ENCODE measurements around the gene EXPH5. TPM values are rescaled to one million over a fixed set of nuclear protein-coding genes. Genes with fewer than 3 reads are reported as not detected.

The EXPH5 gene
- total and polyA plus RNA-seq, 9 of the 15 experiments (the other 6 are each of a cell fraction or from before 2014, with no cell fraction given) = 1.3 to 8.5 (median 4.8) TPM

DNA sequence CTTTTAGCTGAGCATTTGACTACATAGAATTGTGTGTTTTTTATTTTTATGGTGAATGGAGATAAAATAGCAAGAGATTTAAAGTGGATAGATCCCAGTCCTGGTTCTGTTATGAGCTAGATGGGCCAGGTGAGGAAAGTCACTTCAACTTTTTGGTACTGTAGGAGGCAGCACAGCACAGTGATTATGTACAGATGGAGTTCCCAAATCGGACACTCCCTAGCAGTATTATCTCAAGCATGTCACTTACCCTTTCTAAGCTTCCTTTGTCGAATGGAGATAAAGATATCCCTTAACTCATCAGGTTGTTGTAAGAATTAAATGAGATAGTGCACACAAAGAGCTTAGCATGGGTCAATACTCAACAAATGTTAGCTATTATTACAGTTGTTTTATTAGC, 5.3 kb downstream of the EXPH5 start (continued):
- TF ChIP-seq, protein P1, sequence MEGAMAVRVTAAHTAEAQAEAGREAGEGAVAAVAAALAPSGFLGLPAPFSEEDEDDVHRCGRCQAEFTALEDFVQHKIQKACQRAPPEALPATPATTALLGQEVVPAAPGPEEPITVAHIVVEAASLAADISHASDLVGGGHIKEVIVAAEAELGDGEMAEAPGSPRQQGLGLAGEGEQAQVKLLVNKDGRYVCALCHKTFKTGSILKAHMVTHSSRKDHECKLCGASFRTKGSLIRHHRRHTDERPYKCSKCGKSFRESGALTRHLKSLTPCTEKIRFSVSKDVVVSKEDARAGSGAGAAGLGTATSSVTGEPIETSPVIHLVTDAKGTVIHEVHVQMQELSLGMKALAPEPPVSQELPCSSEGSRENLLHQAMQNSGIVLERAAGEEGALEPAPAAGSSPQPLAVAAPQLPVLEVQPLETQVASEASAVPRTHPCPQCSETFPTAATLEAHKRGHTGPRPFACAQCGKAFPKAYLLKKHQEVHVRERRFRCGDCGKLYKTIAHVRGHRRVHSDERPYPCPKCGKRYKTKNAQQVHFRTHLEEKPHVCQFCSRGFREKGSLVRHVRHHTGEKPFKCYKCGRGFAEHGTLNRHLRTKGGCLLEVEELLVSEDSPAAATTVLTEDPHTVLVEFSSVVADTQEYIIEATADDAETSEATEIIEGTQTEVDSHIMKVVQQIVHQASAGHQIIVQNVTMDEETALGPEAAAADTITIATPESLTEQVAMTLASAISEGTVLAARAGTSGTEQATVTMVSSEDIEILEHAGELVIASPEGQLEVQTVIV (CRISPR knock-in tag; IDR thresholded peaks at IDR 0.05; ENCODE audit: borderline replicate concordance) = no peak
- TF ChIP-seq CREM (IDR thresholded peaks at IDR 0.05; ENCODE audit: low read depth) (no peak), MEIS2 (IDR thresholded peaks at IDR 0.05; ENCODE audit: partially characterized antibody) (peak; percentile 22), ZNF146 (CRISPR knock-in tag; IDR thresholded peaks at IDR 0.05; ENCODE audit: unreplicated experiment) (no peak), KLF13 (tag; IDR thresholded peaks at IDR 0.05; ENCODE audit: borderline replicate concordance, low read depth) (no peak), RAD21 (CRISPR knock-in tag; conservative IDR thresholded peaks at IDR 0.05 in 1 of 2, IDR thresholded peaks at IDR 0.05 in 1 of 2) (peak; percentile 48 to 63), SUPT5H (IDR thresholded peaks at IDR 0.05) (no peak), KDM1A (IDR thresholded peaks at IDR 0.05) (peak in 1 of 2 experiments; percentile 41; a peak in 1 of 4 replicates), TCF3 (CRISPR knock-in tag; IDR thresholded peaks at IDR 0.05) (peak; percentile 15; the same call in 1 of the 2 replicates), TEAD4 (IDR thresholded peaks at IDR 0.05; ENCODE audit: low read length) (peak; percentile 13; the same call in 1 of the 2 replicates), TEAD4 (CRISPR knock-in tag; IDR thresholded peaks at IDR 0.05; ENCODE audit: borderline replicate concordance) (no peak), TAL1 (IDR thresholded peaks at IDR 0.05) (peak; percentile 19; the same call in 1 of the 2 replicates), TBP (optimal IDR thresholded peaks at IDR 0.05; ENCODE audit: low read depth, low read length) (no peak), ZNF324 (CRISPR knock-in tag; IDR thresholded peaks at IDR 0.05) (no peak), KHSRP (IDR thresholded peaks at IDR 0.05) (no peak), ZNF263 (CRISPR knock-in tag; IDR thresholded peaks at IDR 0.05; ENCODE audit: borderline replicate concordance) (peak; percentile 22; the same call in 1 of the 2 replicates)
- TF ChIP-seq, protein P2, sequence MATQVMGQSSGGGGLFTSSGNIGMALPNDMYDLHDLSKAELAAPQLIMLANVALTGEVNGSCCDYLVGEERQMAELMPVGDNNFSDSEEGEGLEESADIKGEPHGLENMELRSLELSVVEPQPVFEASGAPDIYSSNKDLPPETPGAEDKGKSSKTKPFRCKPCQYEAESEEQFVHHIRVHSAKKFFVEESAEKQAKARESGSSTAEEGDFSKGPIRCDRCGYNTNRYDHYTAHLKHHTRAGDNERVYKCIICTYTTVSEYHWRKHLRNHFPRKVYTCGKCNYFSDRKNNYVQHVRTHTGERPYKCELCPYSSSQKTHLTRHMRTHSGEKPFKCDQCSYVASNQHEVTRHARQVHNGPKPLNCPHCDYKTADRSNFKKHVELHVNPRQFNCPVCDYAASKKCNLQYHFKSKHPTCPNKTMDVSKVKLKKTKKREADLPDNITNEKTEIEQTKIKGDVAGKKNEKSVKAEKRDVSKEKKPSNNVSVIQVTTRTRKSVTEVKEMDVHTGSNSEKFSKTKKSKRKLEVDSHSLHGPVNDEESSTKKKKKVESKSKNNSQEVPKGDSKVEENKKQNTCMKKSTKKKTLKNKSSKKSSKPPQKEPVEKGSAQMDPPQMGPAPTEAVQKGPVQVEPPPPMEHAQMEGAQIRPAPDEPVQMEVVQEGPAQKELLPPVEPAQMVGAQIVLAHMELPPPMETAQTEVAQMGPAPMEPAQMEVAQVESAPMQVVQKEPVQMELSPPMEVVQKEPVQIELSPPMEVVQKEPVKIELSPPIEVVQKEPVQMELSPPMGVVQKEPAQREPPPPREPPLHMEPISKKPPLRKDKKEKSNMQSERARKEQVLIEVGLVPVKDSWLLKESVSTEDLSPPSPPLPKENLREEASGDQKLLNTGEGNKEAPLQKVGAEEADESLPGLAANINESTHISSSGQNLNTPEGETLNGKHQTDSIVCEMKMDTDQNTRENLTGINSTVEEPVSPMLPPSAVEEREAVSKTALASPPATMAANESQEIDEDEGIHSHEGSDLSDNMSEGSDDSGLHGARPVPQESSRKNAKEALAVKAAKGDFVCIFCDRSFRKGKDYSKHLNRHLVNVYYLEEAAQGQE (IDR thresholded peaks at IDR 0.05; ENCODE audit: borderline replicate concordance) = peak; percentile 38; the same call in 1 of the 2 replicates
- TF ChIP-seq, protein P2 (CRISPR knock-in tag; IDR thresholded peaks at IDR 0.05; ENCODE audit: low read depth) = no peak
- TF ChIP-seq, protein P3, sequence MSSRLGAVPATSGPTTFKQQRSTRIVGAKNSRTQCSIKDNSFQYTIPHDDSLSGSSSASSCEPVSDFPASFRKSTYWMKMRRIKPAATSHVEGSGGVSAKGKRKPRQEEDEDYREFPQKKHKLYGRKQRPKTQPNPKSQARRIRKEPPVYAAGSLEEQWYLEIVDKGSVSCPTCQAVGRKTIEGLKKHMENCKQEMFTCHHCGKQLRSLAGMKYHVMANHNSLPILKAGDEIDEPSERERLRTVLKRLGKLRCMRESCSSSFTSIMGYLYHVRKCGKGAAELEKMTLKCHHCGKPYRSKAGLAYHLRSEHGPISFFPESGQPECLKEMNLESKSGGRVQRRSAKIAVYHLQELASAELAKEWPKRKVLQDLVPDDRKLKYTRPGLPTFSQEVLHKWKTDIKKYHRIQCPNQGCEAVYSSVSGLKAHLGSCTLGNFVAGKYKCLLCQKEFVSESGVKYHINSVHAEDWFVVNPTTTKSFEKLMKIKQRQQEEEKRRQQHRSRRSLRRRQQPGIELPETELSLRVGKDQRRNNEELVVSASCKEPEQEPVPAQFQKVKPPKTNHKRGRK (tag; IDR thresholded peaks at IDR 0.05) = no peak
